ENCODE results near the gene CFTR. TPM values are rescaled to one million over a fixed set of nuclear protein-coding genes. Genes with fewer than 3 reads are reported as not detected.

CFTR gene
- total RNA-seq, 3 donors from 2014 or later (not counting 1 experiment from before 2014, with no cell fraction given), result not detected

- Mint-ChIP-seq H3K27ac (no peak overlapping the region), H3K27me3 (ENCODE audit: low read depth in 2 of 2) (no peaks in the 10 kb centered on the region), H3K9me3 (peaks cover 2 to 3% of the 10 kb centered on the region in 2 donors), H3K4me1 (no peaks in the 10 kb centered on the region), H3K36me3 (no peaks in the 10 kb centered on the region), H3K4me3 (no peak overlapping the region)
- ATAC-seq (no peak), DNase-seq (no peak)
- Histone ChIP-seq H3K27ac (ENCODE audit: low read length) (no peak overlapping the region), H3K27me3 (ENCODE audit: control insufficient read depth, insufficient read depth, low read length) (no peaks in the 10 kb centered on the region), H3K4me3 (ENCODE audit: low read length) (no peak overlapping the region), H3K9me3 (ENCODE audit: control insufficient read depth, insufficient read depth, low read length) (no peaks in the 10 kb centered on the region), H3K4me1 (ENCODE audit: control insufficient read depth, insufficient read depth, low read length) (no peaks in the 10 kb centered on the region), H3K36me3 (ENCODE audit: control insufficient read depth, insufficient read depth, low read length) (no peaks in the 10 kb centered on the region)
- intact Hi-C loops (cut with micrococcal nuclease), result no loop called here
- 40% methylated on average over 5 of the region's 5 CpGs for WGBS (ENCODE audit: insufficient coverage)
- no peak for TF ChIP-seq CTCF (IDR thresholded peaks at IDR 0.05)
These were observed 9.0 kb upstream of the CFTR start for GRCh38 chr7:117470777-117471176.

DNA sequence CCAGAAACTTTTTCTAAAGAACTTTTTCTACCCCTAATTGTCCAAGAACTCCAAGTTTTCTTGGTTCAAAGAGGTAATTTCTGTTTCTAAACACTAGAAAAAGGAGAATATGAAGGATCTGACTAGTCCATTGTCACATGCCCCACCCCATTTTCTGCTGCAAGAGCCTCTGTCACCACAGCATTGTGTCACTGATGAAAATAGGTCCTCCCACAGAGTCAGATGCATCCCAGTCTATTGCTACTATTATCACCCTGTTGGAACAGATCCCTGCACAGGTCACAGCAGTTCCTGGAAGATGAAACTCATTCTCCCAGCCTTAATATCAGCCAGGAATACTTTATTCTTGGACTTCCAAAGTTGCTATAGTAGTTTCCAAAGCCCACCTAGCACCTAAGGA is 7.5 kb upstream of the CFTR start:
- Mint-ChIP-seq H3K4me1 (no peaks in the 10 kb centered on the region), H3K9me3 (peaks cover 2 to 3% of the 10 kb centered on the region in 2 donors), H3K4me3 (no peak overlapping the region), H3K27ac (no peak overlapping the region), H3K27me3 (ENCODE audit: low read depth in 2 of 2) (no peaks in the 10 kb centered on the region), H3K36me3 (no peaks in the 10 kb centered on the region)
- intact Hi-C loops (cut with micrococcal nuclease), result no loop called here
- Histone ChIP-seq H3K27ac (ENCODE audit: low read length) (no peak overlapping the region), H3K4me3 (ENCODE audit: low read length) (no peak overlapping the region), H3K9me3 (ENCODE audit: control insufficient read depth, insufficient read depth, low read length) (no peaks in the 10 kb centered on the region), H3K36me3 (ENCODE audit: control insufficient read depth, insufficient read depth, low read length) (no peaks in the 10 kb centered on the region), H3K4me1 (ENCODE audit: control insufficient read depth, insufficient read depth, low read length) (no peaks in the 10 kb centered on the region), H3K27me3 (ENCODE audit: control insufficient read depth, insufficient read depth, low read length) (peaks cover under 1% of the 10 kb centered on the region)
- no peak for TF ChIP-seq CTCF (IDR thresholded peaks at IDR 0.05)
- ATAC-seq, result no peak
- DNase-seq, result no peak

GRCh38 chr7:117476557-117477215 is 3.1 kb upstream of the CFTR start:
- Histone ChIP-seq H3K27me3 (ENCODE audit: control insufficient read depth, insufficient read depth, low read length) (peaks cover 6% of the 10 kb centered on the region), H3K36me3 (ENCODE audit: control insufficient read depth, insufficient read depth, low read length) (no peaks in the 10 kb centered on the region), H3K9me3 (ENCODE audit: control insufficient read depth, insufficient read depth, low read length) (no peaks in the 10 kb centered on the region), H3K27ac (ENCODE audit: low read length) (no peak overlapping the region), H3K4me1 (ENCODE audit: control insufficient read depth, insufficient read depth, low read length) (no peaks in the 10 kb centered on the region), H3K4me3 (ENCODE audit: low read length) (no peak overlapping the region)
- Mint-ChIP-seq H3K27ac (no peak overlapping the region), H3K36me3 (no peaks in the 10 kb centered on the region), H3K27me3 (ENCODE audit: low read depth in 2 of 2) (peaks cover 12 to 24% of the 10 kb centered on the region in 2 donors), H3K4me1 (no peaks in the 10 kb centered on the region), H3K9me3 (peaks cover 0 to 2% of the 10 kb centered on the region in 2 donors), H3K4me3 (no peak overlapping the region)
- DNase-seq (no peak), ATAC-seq (no peak)
- 85% methylated on average over 2 of the region's 4 CpGs for WGBS (ENCODE audit: insufficient coverage)
- intact Hi-C loops (cut with micrococcal nuclease), result no loop called here
- TF ChIP-seq CTCF (IDR thresholded peaks at IDR 0.05), result no peak

DNA sequence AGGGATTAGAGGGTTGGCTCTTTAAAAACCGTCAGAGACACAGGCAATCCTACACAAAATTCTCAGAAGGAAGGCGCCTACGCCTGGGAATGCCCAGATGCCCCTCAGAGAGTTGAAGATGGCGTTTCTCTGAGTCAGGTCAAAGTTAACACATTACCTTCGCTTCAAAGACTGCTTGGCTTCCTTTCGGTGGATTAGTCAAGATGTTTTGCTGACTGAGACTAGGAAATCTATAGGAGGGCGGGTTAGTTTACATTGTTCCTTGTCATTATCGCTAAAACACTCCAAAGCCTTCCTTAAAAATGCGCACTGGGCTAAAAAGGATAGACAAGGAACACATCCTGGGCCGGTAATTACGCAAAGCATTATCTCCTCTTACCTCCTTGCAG is 995 bp upstream of the CFTR start:
- WGBS (ENCODE audit: insufficient coverage), result 74% methylated on average over 11 of the region's 11 CpGs
- no peak overlapping the region for H3K4me3 Mint-ChIP-seq
- TF ChIP-seq CTCF (IDR thresholded peaks at IDR 0.05), result no peak

More for the DNA sequence above, 995 bp upstream of the CFTR start:
- H3K9me3 Mint-ChIP-seq, result peaks cover 0 to 5% of the 10 kb centered on the region in 2 donors
- DNase-seq, result no peak
- no peak for ATAC-seq
- H3K4me1 Mint-ChIP-seq, result no peaks in the 10 kb centered on the region
- no peaks in the 10 kb centered on the region for H3K4me1 ChIP-seq (ENCODE audit: control insufficient read depth, insufficient read depth, low read length)
- no peaks in the 10 kb centered on the region for H3K36me3 Mint-ChIP-seq
- intact Hi-C loops (cut with micrococcal nuclease), result no loop called here
- no peak overlapping the region for H3K4me3 ChIP-seq (ENCODE audit: low read length)
- H3K9me3 ChIP-seq (ENCODE audit: control insufficient read depth, insufficient read depth, low read length), result no peaks in the 10 kb centered on the region
- H3K36me3 ChIP-seq (ENCODE audit: control insufficient read depth, insufficient read depth, low read length), result no peaks in the 10 kb centered on the region
- H3K27ac ChIP-seq (ENCODE audit: low read length), result no peak overlapping the region
- peaks cover 6% of the 10 kb centered on the region for H3K27me3 ChIP-seq (ENCODE audit: control insufficient read depth, insufficient read depth, low read length)
- H3K27me3 Mint-ChIP-seq (ENCODE audit: low read depth in 2 of 2), result peaks cover 12 to 24% of the 10 kb centered on the region in 2 donors
- no peak overlapping the region for H3K27ac Mint-ChIP-seq

Data from natural killer cell (primary cell).